K562 (cell line): Measurements from ENCODE around the gene NACC1. TPM values are rescaled to one million over a fixed set of nuclear protein-coding genes. Genes with fewer than 3 reads are reported as not detected.

Experiments used
- ARID1B ChIP-seq: fragments of 450-650 bp; IDR thresholded peaks from 2 replicates; pipeline ENCODE4 v1.6.1; 2016; ENCODE audit warnings: antibody characterized with exemption, mild to moderate bottlenecking, inconsistent platforms
- BCL6 ChIP-seq: fragments of 250-450 bp; sonication (Bioruptor Pico); IDR thresholded peaks from 2 replicates; pipeline ENCODE4 v1.4.0; 2020
- CBFA2T3 ChIP-seq: fragments of 450-650 bp; IDR thresholded peaks from 2 replicates; pipeline ENCODE4 v1.6.1; 2017
- CBX8 ChIP-seq: fragments of 200-600 bp; sonication (generic); IDR thresholded peaks from 2 replicates; pipeline ENCODE4 v1.6.1; 2012; ENCODE audit warnings: borderline replicate concordance, mixed run types, low read depth, mild to moderate bottlenecking, moderate library complexity, mixed read lengths, low read length, control low read depth, inconsistent platforms; ENCODE audit not compliant: poor library complexity, severe bottlenecking; ENCODE audit errors: extremely low read depth
- CEBPB ChIP-seq: fragments of 450-650 bp; IDR thresholded peaks from 2 replicates; pipeline ENCODE4 v1.6.1; 2016; ENCODE audit warnings: missing genetic modification characterization, missing compliant biosample characterization
- CREBBP ChIP-seq: IDR thresholded peaks from one replicate; pipeline ENCODE4 v1.6.1; 2012; ENCODE audit warnings: low read depth, mild to moderate bottlenecking, control low read depth, inconsistent platforms, low read length
- E2F6 ChIP-seq, 2 experiments: IDR thresholded peaks; 2 replicates each; pipeline ENCODE4 v1.6.1; 2011; ENCODE audit warnings: borderline replicate concordance in 1 of 2, control low read depth in 1 of 2, low read depth in 1 of 2, low read length in 1 of 2, mild to moderate bottlenecking in 1 of 2, mixed read lengths in 1 of 2, moderate library complexity in 1 of 2; ENCODE audit not compliant: insufficient read depth in 1 of 2, insufficient read length in 1 of 2, poor library complexity in 1 of 2, severe bottlenecking in 1 of 2; ENCODE audit errors: extremely low read depth in 1 of 2
- FOXA3 ChIP-seq, 2 experiments: fragments of 450-650 bp in 1 of 2; sonication (generic) in 1 of 2; formaldehyde crosslinking; IDR thresholded peaks in 1 of 2; conservative IDR thresholded peaks in 1 of 2; 2 replicates each; pipeline versions ENCODE4 v1.4.0 to v1.8.0; 2020 to 2022; ENCODE audit warnings: mild to moderate bottlenecking in 2 of 2, missing genetic modification reagents in 1 of 2
- GABPA ChIP-seq: fragments of 200-800 bp; sonication (Bioruptor generic); conservative IDR thresholded peaks from 2 replicates; pipeline ENCODE4 v1.6.1; 2016; ENCODE audit warnings: low read depth, missing genetic modification characterization, missing compliant biosample characterization
- GATA2 ChIP-seq: sonication (generic); formaldehyde crosslinking; IDR thresholded peaks from 2 replicates; pipeline ENCODE4 v1.4.0; 2020; ENCODE audit warnings: mild to moderate bottlenecking, missing genetic modification reagents
- HES1 ChIP-seq: fragments of 450-650 bp; IDR thresholded peaks from 2 replicates; pipeline ENCODE4 v1.6.1; 2016; ENCODE audit warnings: low read depth, mild to moderate bottlenecking, moderate library complexity
- LEF1 ChIP-seq: fragments of 450-650 bp; IDR thresholded peaks from 2 replicates; pipeline ENCODE4 v1.6.1; 2016; ENCODE audit warnings: mild to moderate bottlenecking
- NBN ChIP-seq: fragments of 450-650 bp; IDR thresholded peaks from 2 replicates; pipeline ENCODE4 v1.6.1; 2016; ENCODE audit warnings: low read depth, mild to moderate bottlenecking
- NFIC ChIP-seq: fragments of 450-650 bp; IDR thresholded peaks from 2 replicates; pipeline ENCODE4 v1.6.1; 2017; ENCODE audit warnings: mild to moderate bottlenecking, inconsistent platforms
- PHTF2 ChIP-seq: fragments of 250-450 bp; sonication (Bioruptor Pico); IDR thresholded peaks from 2 replicates; pipeline ENCODE4 v1.5.0; 2021; ENCODE audit warnings: mild to moderate bottlenecking
- PML ChIP-seq: IDR thresholded peaks from 2 replicates; pipeline ENCODE4 v1.6.1; 2012; ENCODE audit warnings: low read length, inconsistent platforms
- SIN3A ChIP-seq, 2 experiments: fragments of 150-350 bp in 1 of 2; IDR thresholded peaks; 2 replicates each; pipeline ENCODE4 v1.6.1; 2011 to 2016; ENCODE audit warnings: borderline replicate concordance in 2 of 2, low read depth in 2 of 2, low read length in 2 of 2, mild to moderate bottlenecking in 2 of 2, moderate library complexity in 2 of 2; ENCODE audit not compliant: control insufficient read depth in 1 of 2
- TCF7L2 ChIP-seq: fragments of 150-350 bp; IDR thresholded peaks from 2 replicates; pipeline ENCODE4 v1.6.1; 2016; ENCODE audit warnings: low read depth, mild to moderate bottlenecking, low read length, moderate library complexity
- U2AF1 ChIP-seq: fragments of 200-400 bp; formaldehyde crosslinking; optimal IDR thresholded peaks from 2 replicates; pipeline ENCODE3; 2017; ENCODE audit warnings: mild to moderate bottlenecking, low read depth, low read length, moderate library complexity
- ZBTB2 ChIP-seq: fragments of 450-650 bp; IDR thresholded peaks from 2 replicates; pipeline ENCODE4 v1.6.1; 2016; ENCODE audit warnings: antibody characterized with exemption
- ZNF518B ChIP-seq: fragments of 250-450 bp; sonication (Bioruptor Pico); IDR thresholded peaks from 2 replicates; pipeline ENCODE4 v1.5.0; 2021; ENCODE audit warnings: mild to moderate bottlenecking, moderate library complexity
- polyA plus RNA-seq, 8 experiments: library from polyadenylated mRNA; depleted of rRNA in 4 of 8; stranded (reverse) in 5 of 8; unstranded in 3 of 8; fragments of >200 nt; fragmentation: Nextera tagmentation in 2 of 8; fragmentation: Illumina TruSeq in 1 of 8; extraction: Ambion mirVana in 2 of 8; extraction: Trizol in 1 of 8; gene quantifications; 2 replicates each; pipeline versions ENCODE4 v1.2.1 to v1.2.3, GENCODE V29; 2011 to 2014; ENCODE audit warnings: inconsistent platforms in 1 of 8, missing spikeins in 1 of 8
- total RNA-seq, 7 experiments: library from RNA; depleted of rRNA in 6 of 7; stranded (reverse); fragments of >200 nt in 6 of 7; fragmentation: Illumina TruSeq in 2 of 7; extraction: Trizol in 2 of 7; gene quantifications; 2 replicates each; pipeline versions ENCODE4 v1.2.1 to v1.2.3, GENCODE V29; 2011 to 2021; ENCODE audit warnings: low replicate concordance in 1 of 7

Gene NACC1
- total and polyA plus RNA-seq, 9 of the 15 experiments (the other 6 are each of a cell fraction or from before 2014, with no cell fraction given) = 0.04 to 96.6 (median 25.8) TPM

- TF ChIP-seq ZBTB2 (no peak), SIN3A (IDR thresholded peaks at IDR 0.05; ENCODE audit: borderline replicate concordance in 2 of 2, control insufficient read depth in 1 of 2, low read depth in 2 of 2, low read length in 2 of 2) (peak in 1 of 2 experiments; percentile 78; a peak in 2 of 4 replicates), ZNF518B (no peak), E2F6 (IDR thresholded peaks at IDR 0.05; ENCODE audit: borderline replicate concordance in 1 of 2, extremely low read depth in 1 of 2, insufficient read depth in 1 of 2, insufficient read length in 1 of 2, low read depth in 1 of 2, low read length in 1 of 2, poor library complexity in 1 of 2, severe bottlenecking in 1 of 2) (peak in 1 of 2 experiments; percentile 19), CREBBP (no peak), PML (0 out of 2 replicates have a peak, but pooled peaks have one; percentile 17), GABPA (tag) (no peak), FOXA3 (CRISPR knock-in tag; conservative IDR thresholded peaks at IDR 0.05 in 1 of 2, IDR thresholded peaks at IDR 0.05 in 1 of 2) (no peak), TCF7L2 (no peak), CBFA2T3 (no peak), NFIC (no peak), CBX8 (no peak), LEF1 (peak; percentile 18; the same call in 1 of the 2 replicates), NBN (peak; percentile 61; the same call in 1 of the 2 replicates), CEBPB (tag) (no peak), HES1 (no peak), PHTF2 (CRISPR knock-in tag) (no peak), GATA2 (no peak), U2AF1 (no peak), ARID1B (no peak), BCL6 (CRISPR knock-in tag) (no peak)
These were observed 36.9 kb downstream of the NACC1 start (continued) for GRCh38 chr19:13154911-13155471.
